ENCODE data around the gene GUCY1A2.

GUCY1A2 gene

GRCh38 chr11:106983261-106983660 lies 35.0 kb downstream of the GUCY1A2 start:
- ATAC-seq (ENCODE audit: low read depth): no peak
- Histone ChIP-seq H3K9me3 (ENCODE audit: severe bottlenecking) (no peaks in the 10 kb centered on the region), H3K36me3 (ENCODE audit: low read depth) (no peaks in the 10 kb centered on the region), H3K4me3 (ENCODE audit: severe bottlenecking) (no peak overlapping the region), H3K27ac (ENCODE audit: poor library complexity, severe bottlenecking) (no peak overlapping the region), H3K27me3 (ENCODE audit: insufficient read depth, poor library complexity, severe bottlenecking) (no peaks in the 10 kb centered on the region), H3K4me1 (ENCODE audit: insufficient read depth, poor library complexity, severe bottlenecking) (peaks cover 9% of the 10 kb centered on the region)
- no peak for DNase-seq (ENCODE audit: low spot score)
- no peak for TF ChIP-seq CTCF (IDR thresholded peaks at IDR 0.05; ENCODE audit: poor library complexity, severe bottlenecking)

- H3K4me1 ChIP-seq (ENCODE audit: insufficient read depth, poor library complexity, severe bottlenecking): no peaks in the 10 kb centered on the region
- ATAC-seq (ENCODE audit: low read depth) (no peak), DNase-seq (ENCODE audit: low spot score) (no peak)
- no peaks in the 10 kb centered on the region for H3K9me3 ChIP-seq (ENCODE audit: severe bottlenecking)
- H3K27me3 ChIP-seq (ENCODE audit: insufficient read depth, poor library complexity, severe bottlenecking): peaks cover 3% of the 10 kb centered on the region
- no peak overlapping the region for H3K27ac ChIP-seq (ENCODE audit: poor library complexity, severe bottlenecking)
- H3K36me3 ChIP-seq (ENCODE audit: low read depth): no peaks in the 10 kb centered on the region
- H3K4me3 ChIP-seq (ENCODE audit: severe bottlenecking): no peak overlapping the region
- peak; percentile 19 for TF ChIP-seq CTCF (IDR thresholded peaks at IDR 0.05; ENCODE audit: poor library complexity, severe bottlenecking)
Measured at GRCh38 chr11:106974831-106975230, 43.4 kb downstream of the GUCY1A2 start.

GRCh38 chr11:106971864-106972263 lies 46.4 kb downstream of the GUCY1A2 start:
- no peak for DNase-seq (ENCODE audit: low spot score)
- Histone ChIP-seq H3K27me3 (ENCODE audit: insufficient read depth, poor library complexity, severe bottlenecking) (peaks cover 6% of the 10 kb centered on the region), H3K4me3 (ENCODE audit: severe bottlenecking) (no peak overlapping the region), H3K4me1 (ENCODE audit: insufficient read depth, poor library complexity, severe bottlenecking) (no peaks in the 10 kb centered on the region), H3K27ac (ENCODE audit: poor library complexity, severe bottlenecking) (no peak overlapping the region), H3K36me3 (ENCODE audit: low read depth) (no peaks in the 10 kb centered on the region), H3K9me3 (ENCODE audit: severe bottlenecking) (no peaks in the 10 kb centered on the region)
- TF ChIP-seq CTCF (IDR thresholded peaks at IDR 0.05; ENCODE audit: poor library complexity, severe bottlenecking): no peak
- ATAC-seq (ENCODE audit: low read depth): no peak

GRCh38 chr11:106969644-106970355 lies 48.5 kb downstream of the GUCY1A2 start:
- no peak overlapping the region for H3K4me3 ChIP-seq (ENCODE audit: severe bottlenecking)
- H3K36me3 ChIP-seq (ENCODE audit: low read depth): no peaks in the 10 kb centered on the region
- no peaks in the 10 kb centered on the region for H3K4me1 ChIP-seq (ENCODE audit: insufficient read depth, poor library complexity, severe bottlenecking)
- TF ChIP-seq CTCF (IDR thresholded peaks at IDR 0.05; ENCODE audit: poor library complexity, severe bottlenecking): no peak
- ATAC-seq (ENCODE audit: low read depth) (no peak), DNase-seq (ENCODE audit: low spot score) (no peak)
- H3K27ac ChIP-seq (ENCODE audit: poor library complexity, severe bottlenecking): no peak overlapping the region
- H3K27me3 ChIP-seq (ENCODE audit: insufficient read depth, poor library complexity, severe bottlenecking): peaks cover 6% of the 10 kb centered on the region
- H3K9me3 ChIP-seq (ENCODE audit: severe bottlenecking): no peaks in the 10 kb centered on the region

GRCh38 chr11:106962995-106963394 lies 55.3 kb downstream of the GUCY1A2 start:
- Histone ChIP-seq H3K27ac (ENCODE audit: poor library complexity, severe bottlenecking) (no peak overlapping the region), H3K4me3 (ENCODE audit: severe bottlenecking) (no peak overlapping the region), H3K36me3 (ENCODE audit: low read depth) (no peaks in the 10 kb centered on the region), H3K27me3 (ENCODE audit: insufficient read depth, poor library complexity, severe bottlenecking) (no peaks in the 10 kb centered on the region), H3K4me1 (ENCODE audit: insufficient read depth, poor library complexity, severe bottlenecking) (peaks cover 15% of the 10 kb centered on the region), H3K9me3 (ENCODE audit: severe bottlenecking) (no peaks in the 10 kb centered on the region)
- TF ChIP-seq CTCF (IDR thresholded peaks at IDR 0.05; ENCODE audit: poor library complexity, severe bottlenecking): no peak
- ATAC-seq (ENCODE audit: low read depth): no peak
- DNase-seq (ENCODE audit: low spot score): no peak

All from RWPE2 (cell line).